DLD1 (cell line): Measurements from ENCODE around the gene DNAI7.

Source experiments
- in situ Hi-C: cut with HindIII; loops from 2 replicates; pipeline ENCODE4 v1.10.0; 2017; ENCODE audit warnings: low sequenced_read_pairs

Gene DNAI7, protein sequence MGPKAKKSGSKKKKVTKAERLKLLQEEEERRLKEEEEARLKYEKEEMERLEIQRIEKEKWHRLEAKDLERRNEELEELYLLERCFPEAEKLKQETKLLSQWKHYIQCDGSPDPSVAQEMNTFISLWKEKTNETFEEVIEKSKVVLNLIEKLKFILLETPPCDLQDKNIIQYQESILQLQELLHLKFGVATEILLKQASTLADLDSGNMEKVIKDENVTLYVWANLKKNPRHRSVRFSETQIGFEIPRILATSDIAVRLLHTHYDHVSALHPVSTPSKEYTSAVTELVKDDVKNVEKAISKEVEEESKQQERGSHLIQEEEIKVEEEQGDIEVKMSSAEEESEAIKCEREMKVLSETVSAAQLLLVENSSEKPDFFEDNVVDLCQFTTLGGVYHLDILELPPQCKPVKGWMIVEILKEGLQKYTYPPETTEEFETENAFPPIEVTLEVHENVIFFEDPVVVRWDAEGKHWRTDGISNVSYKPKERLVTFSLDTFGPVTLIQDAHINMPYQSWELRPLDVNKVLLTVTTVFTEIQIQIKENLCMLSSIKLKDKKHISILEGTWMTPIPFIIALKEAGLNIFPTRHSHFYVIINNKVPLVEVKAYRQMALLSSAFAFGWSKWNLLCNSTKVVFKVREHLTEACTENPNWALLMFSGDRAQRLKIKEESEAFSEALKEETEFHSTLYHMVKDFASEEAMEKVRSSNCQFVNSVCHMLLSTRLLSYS

DNA sequence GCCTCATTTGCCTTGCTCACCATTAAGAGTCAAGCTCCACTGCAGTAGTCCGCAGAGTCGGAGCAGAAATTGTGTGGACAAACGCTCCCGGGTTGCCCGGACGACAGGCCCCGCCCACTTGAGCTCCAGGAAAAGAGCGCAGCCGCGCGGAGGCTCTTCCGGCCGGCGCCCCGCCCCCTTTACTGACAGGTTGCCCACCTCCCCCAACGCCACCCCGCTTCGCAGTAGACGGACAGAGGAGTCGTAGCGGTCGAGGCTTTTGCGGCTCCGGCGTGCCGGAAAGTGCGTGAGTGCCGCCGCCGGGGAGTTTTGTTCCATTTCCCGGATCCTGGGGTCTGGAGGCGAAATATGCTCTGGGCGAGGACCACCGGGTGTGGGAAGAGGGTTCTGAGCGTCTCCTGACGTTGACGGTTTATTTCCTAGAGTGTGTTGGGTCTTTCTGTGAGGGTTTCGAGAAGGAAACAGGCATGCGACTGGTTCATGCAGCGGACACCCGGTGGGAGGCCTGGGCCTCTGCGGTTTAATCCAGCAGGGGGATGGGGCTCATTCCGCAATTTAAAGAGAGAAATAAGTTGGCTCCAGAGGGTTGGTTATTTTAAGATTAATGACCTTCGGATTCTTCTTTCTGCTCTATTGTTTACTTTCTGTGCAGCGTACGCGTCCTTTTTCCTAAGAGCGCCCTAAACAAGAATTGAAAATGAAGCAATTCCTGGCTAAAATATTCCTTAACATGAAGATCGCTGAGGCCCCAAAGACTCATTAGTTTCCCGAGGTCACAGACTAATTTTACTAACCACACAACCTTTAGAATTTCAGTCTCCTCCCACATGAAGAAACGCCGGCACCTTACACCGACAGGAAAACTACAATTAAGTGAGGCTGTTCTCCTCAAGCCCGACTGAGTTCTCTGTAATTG, at the start of gene DNAI7, which contains the start of gene ETFRF1:
DNAI7 (minus strand) TSS at position 105 of the 916 bp plus-strand sequence; CDS start at position 23, 82 bp downstream.
ETFRF1 (plus strand) TSS at position 182 of the 916 bp plus-strand sequence. CDS start 8,720 bp downstream, outside the sequence.
- in situ Hi-C loops = no loop called here

DNA sequence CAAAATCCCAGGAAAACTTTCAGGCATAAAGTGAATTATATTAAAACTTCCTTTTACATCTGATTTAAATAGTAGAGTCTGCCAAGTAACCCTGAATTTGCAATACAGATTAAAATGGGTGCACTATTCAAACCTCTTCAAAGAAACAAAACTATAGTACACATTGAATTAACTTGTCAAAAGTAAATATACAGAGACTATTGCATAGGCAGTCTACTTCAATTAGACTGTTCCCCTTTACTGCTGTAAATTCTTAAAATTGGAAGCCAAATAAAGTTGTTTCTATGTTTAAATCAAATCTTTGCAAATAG, 48.7 kb upstream of the DNAI7 start:
- in situ Hi-C loops = no loop called here

DNA sequence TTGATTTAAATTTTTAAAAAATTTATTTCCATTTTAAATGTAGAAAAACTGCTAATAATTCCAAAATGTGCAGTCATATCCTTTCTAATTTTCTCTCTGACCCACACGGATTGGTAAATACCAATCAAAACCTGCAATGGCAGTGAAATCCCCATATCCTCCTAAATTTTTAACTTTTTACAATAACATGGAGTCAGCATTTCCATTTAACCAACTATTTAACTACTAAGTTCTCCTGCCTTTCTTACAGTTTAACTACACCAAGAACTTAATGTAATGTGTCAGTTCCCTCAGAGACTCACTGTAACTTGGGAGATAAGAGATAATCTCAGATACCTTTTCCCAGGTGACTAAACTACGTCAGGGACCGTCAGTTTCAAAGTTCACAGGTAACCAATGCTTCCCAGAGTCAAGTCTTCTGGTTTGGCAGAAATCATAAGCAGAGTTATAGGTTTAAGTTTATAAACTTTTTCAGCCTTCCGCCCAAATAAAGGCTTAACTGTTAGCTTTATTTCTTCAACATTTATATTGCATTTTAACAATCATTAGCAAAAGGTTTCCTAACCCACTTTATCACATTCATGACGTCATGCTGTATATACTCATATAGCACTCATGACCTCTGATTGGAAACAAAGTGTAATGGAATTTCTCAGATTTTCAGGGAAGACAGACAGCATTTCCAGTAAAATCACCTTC, 48.2 kb upstream of the DNAI7 start:
- in situ Hi-C loops = no loop called here

DNA sequence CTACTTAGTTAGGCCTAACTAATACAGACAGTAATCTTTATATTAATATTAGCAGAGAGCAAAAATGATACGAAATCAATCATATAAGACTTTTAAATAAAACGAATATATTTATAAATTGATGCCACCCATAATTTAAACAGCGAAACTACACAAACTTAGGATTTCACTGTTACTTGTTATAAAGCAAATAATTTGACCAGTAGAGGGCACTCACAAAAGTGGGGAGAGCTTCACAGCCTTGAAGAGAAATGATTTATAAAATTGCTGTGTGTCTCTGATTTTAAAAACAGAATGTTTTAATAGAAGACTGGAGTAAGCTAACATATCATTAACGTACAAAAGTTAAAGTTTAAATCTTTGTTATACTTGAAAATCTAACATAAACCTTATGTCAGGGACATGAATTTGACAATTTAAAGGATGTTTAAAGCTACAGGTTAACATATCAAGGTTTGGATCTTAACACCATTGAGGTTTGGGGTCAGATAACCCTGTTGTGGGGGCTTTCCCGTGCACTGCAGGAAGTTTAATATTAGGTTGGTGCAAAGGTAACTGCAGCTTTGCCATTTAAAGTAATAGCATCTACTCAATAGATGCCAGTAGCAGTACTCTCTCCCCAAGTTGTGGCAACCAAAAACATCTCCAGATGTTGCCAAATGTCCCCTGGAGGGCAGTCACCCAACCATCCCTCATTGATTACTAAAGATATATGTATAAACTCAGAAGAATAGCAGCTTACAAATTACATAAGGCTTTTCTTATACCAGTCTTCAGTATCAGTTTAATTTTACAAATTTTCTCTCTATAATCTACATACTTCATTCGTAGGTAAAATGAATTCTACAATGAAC, 46.4 kb upstream of the DNAI7 start:
- in situ Hi-C loops = no loop called here

DNA sequence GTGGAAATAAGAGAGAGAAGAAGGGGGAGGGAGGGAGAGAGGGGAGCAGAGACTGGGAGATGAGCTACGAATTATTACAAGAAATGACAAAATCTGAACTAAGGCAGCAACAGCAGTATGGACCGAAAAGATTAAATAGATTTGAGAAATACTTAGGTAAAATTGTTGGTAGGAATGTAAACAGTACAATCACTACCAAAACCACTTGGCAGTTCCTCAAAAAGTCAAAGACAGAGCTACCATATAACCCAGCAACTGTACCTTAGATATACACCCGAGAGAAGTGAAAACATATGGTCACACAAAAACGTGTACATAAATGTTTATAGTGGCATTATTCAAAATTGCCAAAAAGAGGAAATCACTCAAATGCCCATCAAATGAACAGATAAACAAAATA, 41.7 kb upstream of the DNAI7 start:
- in situ Hi-C loops = no loop called here

DNA sequence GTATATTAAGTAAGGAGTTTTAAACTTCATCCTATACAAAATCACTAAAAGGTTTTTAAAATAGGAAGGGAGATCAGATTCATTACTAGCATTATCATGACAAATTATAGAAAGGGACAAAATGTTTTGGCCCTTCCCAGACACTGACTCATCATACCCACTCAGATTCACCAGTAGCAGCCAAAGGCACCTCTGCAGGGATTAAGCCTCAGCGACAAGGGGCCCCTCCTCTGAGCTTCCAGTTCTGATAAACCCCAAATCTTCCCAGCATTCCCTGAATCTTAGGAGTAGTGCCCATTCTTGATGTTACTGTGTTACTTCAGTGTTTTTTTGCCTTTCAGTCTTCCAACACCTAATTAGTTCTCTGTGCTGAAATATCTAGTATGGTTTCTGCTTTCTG, 41.2 kb upstream of the DNAI7 start:
- in situ Hi-C loops = no loop called here

DNA sequence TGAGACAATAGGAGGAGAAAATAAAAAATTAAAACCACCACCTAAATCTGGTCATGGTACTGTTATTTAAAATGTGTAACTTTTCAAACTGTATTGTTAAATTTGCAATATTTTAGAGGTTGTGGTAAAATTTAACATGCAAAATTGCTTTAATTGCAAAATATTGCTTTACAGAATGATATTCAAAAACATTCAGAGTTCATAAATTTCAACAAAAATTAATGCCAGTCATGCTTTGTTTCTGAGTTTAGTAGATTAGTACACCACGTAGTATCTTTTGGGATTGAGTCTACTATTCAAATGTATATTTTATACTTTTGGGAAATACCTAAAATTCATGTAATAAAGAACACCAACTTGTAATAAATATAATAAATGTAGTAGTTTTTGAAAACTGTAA, 18.4 kb upstream of the DNAI7 start:
- in situ Hi-C loops = no loop called here

DNA sequence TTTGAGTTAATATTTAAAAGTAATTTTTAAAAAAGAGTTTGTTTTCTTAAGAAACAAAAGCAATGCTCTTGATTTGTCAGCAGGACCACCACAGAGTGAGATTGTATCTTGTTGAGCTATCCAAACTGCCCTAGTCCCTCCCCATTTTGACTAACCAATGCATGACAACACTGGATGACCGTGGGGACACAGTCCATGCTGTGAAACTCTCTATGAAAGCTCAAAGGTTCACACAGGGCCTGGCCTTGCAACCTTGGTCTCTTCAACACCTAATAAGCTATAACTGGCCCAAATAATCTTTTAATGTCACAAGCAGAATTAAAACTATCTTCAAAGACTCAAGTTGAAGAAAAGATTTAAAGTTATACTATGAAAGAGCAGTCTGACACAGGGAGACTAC, 13.6 kb upstream of the DNAI7 start:
- in situ Hi-C loops = no loop called here

DNA sequence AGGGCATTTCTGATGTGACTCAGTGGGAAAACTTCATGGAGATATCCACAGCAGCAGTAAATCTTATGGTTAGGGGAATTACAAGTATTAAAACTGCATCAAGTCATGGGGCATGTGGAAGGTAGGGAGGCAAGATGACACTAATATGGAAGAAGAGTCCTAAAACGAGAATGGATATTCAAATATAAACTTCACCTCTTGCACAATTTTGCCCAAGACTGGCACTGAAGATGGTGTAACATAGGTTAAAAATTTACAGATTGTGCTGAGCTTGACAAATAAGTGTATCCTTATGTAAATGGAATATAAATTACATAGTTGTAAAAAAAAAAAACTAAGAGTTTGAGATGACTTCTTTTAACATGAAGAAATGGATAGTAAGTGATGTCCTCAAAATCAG, 12.9 kb upstream of the DNAI7 start:
- in situ Hi-C loops = no loop called here

DNA sequence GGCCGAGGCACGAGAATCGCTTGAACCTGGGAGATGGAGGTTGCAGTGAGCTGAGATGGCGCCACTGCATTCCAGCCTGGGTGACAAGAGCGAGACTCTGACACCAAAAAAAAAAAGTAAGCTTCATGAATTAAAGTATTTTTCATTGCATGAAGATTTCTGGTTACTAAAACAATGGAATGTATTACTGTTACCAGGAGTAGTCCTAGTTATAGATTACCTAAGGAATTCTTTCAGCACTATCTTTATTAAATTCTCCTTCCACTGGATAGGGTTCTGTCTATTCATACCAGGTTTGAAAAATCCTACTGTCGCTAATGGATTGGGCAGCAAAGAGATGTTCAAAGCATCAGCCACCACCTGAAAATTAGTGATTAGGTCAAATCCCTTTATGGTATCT, 12.5 kb upstream of the DNAI7 start:
- in situ Hi-C loops = no loop called here

DNA sequence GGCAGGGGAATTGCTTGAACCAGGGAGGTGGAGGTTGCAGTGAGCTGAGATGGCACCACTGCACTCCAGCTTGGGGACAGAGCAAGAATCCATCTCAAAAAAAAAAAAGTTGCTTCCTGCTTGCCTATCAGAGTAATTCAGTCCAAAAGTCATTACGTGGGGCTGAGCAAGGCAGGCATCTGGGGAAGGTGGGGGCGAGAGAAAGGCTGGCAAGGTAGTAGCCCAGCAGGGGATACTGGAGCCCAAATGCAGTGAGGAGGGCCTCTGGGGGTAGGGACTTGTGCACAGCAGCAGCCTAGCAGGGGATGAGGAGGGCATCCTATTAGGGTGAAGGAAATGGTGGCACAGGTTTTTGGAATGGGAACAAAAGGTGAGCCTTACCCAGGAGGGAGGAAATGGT, 7.2 kb upstream of the DNAI7 start:
- in situ Hi-C loops = no loop called here

DNA sequence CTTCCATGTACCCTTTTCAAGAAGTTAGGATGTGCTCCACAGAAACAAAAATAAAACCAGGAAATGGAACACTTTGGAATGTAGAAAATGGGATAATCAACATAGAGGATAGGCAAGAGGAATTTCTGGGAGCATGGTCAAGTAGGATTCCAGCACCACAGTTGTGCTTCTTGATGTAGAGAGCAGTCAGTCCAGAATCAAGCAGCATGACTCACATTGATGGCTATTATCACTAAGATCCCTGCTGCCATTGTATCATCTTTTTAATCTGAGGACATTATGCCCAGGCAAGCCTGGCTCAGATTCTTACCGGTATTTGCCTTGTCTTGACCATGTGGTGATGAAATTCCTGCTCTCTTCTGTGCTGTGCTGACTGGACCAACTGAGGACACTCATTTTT, 5.7 kb upstream of the DNAI7 start:
- in situ Hi-C loops = no loop called here

DNA sequence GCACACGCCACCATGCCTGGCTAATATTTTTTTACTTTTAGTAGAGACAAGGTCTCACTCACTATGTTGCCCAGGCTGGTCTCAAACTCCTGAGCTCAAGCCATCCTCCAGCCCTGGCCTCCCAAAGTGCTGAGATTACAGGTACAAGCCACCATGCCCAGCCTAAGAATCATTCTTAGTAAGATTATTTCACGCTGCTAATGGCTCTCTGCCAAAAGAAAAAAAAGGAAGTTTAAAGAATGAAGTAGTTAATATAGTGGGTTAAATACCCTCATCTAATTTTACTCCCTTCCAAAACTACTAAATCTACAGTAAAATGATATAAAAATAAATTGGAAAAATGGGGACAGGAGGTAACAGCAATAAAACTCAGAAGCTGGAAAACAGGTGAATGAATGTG, 2.6 kb upstream of the DNAI7 start:
- in situ Hi-C loops = no loop called here

DNA sequence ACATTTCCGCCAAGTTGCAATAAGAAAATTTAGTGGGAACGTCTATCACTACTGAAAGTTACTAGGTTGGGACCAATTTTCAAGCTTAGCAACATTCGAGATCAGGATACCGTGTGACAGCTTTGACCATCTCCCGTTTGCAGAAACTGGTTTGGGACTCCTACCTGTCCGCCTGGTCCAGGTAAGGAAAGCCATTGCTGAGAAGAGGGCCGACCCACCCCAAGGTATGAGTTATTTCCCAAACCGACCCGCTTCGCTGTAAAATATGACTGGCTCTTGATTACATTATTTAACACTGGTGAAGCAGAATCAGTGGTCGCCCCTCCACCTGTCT, 271 bp downstream of the DNAI7 start:
- in situ Hi-C loops = no loop called here

DNA sequence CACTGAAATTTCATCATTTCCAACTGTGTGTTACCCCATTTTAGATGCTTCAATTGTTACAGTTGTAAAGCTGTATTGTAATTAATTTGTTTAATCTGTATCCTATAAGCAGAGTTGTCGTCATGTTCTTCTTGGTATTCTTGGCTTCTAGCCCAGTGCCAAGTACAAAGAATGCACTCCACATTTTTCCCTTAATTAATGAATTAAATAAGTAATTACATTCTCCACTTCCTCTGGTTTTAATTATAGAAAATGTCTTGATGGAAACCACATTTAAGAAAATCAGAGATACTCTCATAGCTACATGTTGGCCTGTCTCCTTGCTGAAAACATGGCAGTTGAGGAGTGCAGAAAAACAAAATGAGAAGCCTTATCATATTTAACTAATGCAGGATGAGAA, 746 bp downstream of the DNAI7 start:
- in situ Hi-C loops = no loop called here

DNA sequence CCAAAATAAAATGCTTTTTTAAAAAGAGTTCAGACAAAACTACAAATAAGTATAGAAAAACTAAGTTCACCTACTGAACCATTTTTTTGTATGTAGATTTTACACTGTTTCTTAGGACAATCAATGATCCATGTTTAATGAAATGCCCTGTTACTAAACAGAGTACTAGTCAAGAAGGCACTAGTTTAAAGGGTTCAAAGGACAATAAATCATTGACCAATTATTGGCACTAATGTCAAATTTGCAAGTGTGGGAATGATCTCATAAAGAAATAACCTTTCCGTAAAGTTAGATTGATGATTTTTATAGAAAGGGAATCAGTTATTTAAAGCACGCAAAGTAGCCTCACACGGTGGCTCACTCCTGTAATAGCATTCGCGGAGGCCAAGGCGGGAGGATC, 4.2 kb downstream of the DNAI7 start:
- in situ Hi-C loops = no loop called here

DNA sequence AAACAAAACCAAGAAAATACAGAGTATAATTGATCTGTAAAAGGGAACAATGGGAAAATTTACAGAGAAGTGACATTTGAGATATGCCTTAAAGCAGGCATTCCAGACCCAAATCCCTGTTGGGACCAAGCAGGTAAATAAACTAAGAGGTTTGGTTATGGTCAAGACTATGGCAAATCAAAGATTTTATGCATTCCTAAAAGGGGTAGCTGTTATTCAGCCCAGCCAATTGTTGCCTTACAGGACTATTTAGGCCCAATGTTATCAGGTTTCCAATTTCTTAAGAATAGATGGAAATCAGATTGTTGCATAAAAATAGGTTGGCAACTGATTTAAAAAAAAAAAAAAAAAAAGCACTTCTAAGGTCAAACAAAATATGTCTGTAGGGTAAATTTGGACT, 5.3 kb downstream of the DNAI7 start:
- in situ Hi-C loops = no loop called here

DNA sequence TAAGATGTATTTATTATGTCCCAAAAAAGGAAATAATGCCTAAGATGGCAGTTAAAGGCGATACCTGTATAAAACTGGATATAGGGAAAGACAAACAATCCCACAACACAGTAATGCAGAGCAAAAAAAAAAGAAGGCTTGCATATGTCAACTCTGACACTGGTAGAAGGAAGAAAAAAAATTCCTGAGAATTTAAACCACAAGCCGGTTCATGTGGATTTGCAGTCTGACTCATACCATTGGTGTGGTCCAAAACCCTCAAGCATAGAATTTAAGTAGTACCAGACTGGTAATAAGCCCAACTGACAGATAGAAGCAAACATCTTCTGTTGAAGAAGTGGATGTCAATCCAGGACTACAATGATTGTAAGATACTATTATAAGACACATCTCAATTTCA, 7.2 kb downstream of the DNAI7 start:
- in situ Hi-C loops = no loop called here

DNA sequence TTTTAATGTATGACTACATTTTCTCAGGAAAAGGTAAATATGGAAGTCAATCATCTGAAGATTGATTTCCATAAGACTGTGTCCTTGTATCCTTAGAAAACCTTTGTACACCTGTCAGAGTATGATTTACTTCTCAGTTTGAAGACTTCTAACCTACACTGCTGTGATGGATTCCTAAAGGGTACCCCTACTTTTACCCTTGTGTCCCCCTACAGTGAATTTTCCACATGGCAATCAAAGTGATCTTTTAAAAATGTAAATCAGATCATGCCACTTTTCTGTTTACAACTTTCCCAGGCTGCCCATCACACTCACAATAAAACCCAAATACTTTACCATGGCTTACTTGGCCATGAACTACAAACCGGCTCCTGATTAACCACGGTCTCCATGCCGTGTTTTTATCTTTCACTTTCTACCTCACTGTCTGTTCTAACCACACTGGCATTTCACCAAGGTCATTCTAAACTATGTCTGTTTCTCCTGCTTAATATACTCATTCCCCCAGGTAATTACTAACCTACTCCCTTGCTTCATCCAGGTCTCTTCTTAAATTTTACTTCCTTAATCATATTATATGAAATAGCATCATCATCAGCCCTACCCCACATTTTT, 8.1 kb downstream of the DNAI7 start:
- in situ Hi-C loops = no loop called here
